ENCODE data around the gene CHCHD3. TPM values are rescaled to one million over a fixed set of nuclear protein-coding genes. Genes with fewer than 3 reads are reported as not detected.

Gene CHCHD3
- total RNA-seq, 2 donors from 2014 or later: 30.0 to 65.1 TPM

GRCh38 chr7:132773527-132773956, 308.3 kb downstream of the CHCHD3 start:
- Mint-ChIP-seq H3K36me3 (ENCODE audit: low read depth) (no peaks in the 10 kb centered on the region), H3K4me1 (peaks cover 16% of the 10 kb centered on the region), H3K9me3 (peaks cover 7% of the 10 kb centered on the region), H3K27ac (no peak overlapping the region), H3K4me3 (no peak overlapping the region), H3K27me3 (peaks cover 3% of the 10 kb centered on the region)
- peak; percentile 85 for ATAC-seq (replicated peaks)

GRCh38 chr7:132771301-132771730, 310.6 kb downstream of the CHCHD3 start:
- no peak for ATAC-seq (replicated peaks)
- Mint-ChIP-seq H3K9me3 (peaks cover 6% of the 10 kb centered on the region), H3K27me3 (peaks cover 3% of the 10 kb centered on the region), H3K27ac (peak overlapping the region; percentile 65), H3K36me3 (ENCODE audit: low read depth) (no peaks in the 10 kb centered on the region), H3K4me3 (no peak overlapping the region), H3K4me1 (peaks cover 10% of the 10 kb centered on the region)

GRCh38 chr7:132770055-132770454, 311.8 kb downstream of the CHCHD3 start:
- peaks cover 10% of the 10 kb centered on the region for H3K4me1 Mint-ChIP-seq
- H3K9me3 Mint-ChIP-seq: peaks cover 6% of the 10 kb centered on the region
- H3K36me3 Mint-ChIP-seq (ENCODE audit: low read depth): no peaks in the 10 kb centered on the region
- H3K27ac Mint-ChIP-seq: no peak overlapping the region
- peaks cover 3% of the 10 kb centered on the region for H3K27me3 Mint-ChIP-seq
- H3K4me3 Mint-ChIP-seq: no peak overlapping the region
- no peak for ATAC-seq (replicated peaks)

GRCh38 chr7:132769280-132769679, 312.6 kb downstream of the CHCHD3 start:
- no peak overlapping the region for H3K4me3 Mint-ChIP-seq
- H3K36me3 Mint-ChIP-seq (ENCODE audit: low read depth): no peaks in the 10 kb centered on the region
- H3K9me3 Mint-ChIP-seq: peaks cover 6% of the 10 kb centered on the region
- H3K27me3 Mint-ChIP-seq: peaks cover 3% of the 10 kb centered on the region
- ATAC-seq (replicated peaks): no peak
- no peak overlapping the region for H3K27ac Mint-ChIP-seq
- peaks cover 10% of the 10 kb centered on the region for H3K4me1 Mint-ChIP-seq

GRCh38 chr7:132768099-132768498, 313.8 kb downstream of the CHCHD3 start:
- H3K27me3 Mint-ChIP-seq: peaks cover 3% of the 10 kb centered on the region
- H3K4me1 Mint-ChIP-seq: peaks cover 7% of the 10 kb centered on the region
- H3K9me3 Mint-ChIP-seq: peaks cover 6% of the 10 kb centered on the region
- ATAC-seq (replicated peaks): no peak
- H3K36me3 Mint-ChIP-seq (ENCODE audit: low read depth): no peaks in the 10 kb centered on the region
- no peak overlapping the region for H3K27ac Mint-ChIP-seq
- H3K4me3 Mint-ChIP-seq: no peak overlapping the region

- Mint-ChIP-seq H3K36me3 (ENCODE audit: low read depth) (no peaks in the 10 kb centered on the region), H3K4me3 (no peak overlapping the region), H3K9me3 (peaks cover 6% of the 10 kb centered on the region), H3K27me3 (peaks cover 3% of the 10 kb centered on the region), H3K27ac (no peak overlapping the region), H3K4me1 (peaks cover 6% of the 10 kb centered on the region)
- ATAC-seq (replicated peaks): no peak
Observed at GRCh38 chr7:132767378-132767777, 314.5 kb downstream of the CHCHD3 start.

GRCh38 chr7:132766660-132767059, 315.2 kb downstream of the CHCHD3 start:
- peaks cover 6% of the 10 kb centered on the region for H3K4me1 Mint-ChIP-seq
- no peak for ATAC-seq (replicated peaks)
- no peak overlapping the region for H3K4me3 Mint-ChIP-seq
- no peak overlapping the region for H3K27ac Mint-ChIP-seq
- peaks cover 3% of the 10 kb centered on the region for H3K27me3 Mint-ChIP-seq
- H3K9me3 Mint-ChIP-seq: peaks cover 6% of the 10 kb centered on the region
- no peaks in the 10 kb centered on the region for H3K36me3 Mint-ChIP-seq (ENCODE audit: low read depth)

- no peak overlapping the region for H3K4me3 Mint-ChIP-seq
- peaks cover 3% of the 10 kb centered on the region for H3K27me3 Mint-ChIP-seq
- peaks cover 6% of the 10 kb centered on the region for H3K4me1 Mint-ChIP-seq
- no peak overlapping the region for H3K27ac Mint-ChIP-seq
- peaks cover 6% of the 10 kb centered on the region for H3K9me3 Mint-ChIP-seq
- no peaks in the 10 kb centered on the region for H3K36me3 Mint-ChIP-seq (ENCODE audit: low read depth)
- no peak for ATAC-seq (replicated peaks)
Observed at GRCh38 chr7:132765861-132766260, 316.0 kb downstream of the CHCHD3 start.

- Mint-ChIP-seq H3K4me1 (no peaks in the 10 kb centered on the region), H3K9me3 (peaks cover 3% of the 10 kb centered on the region), H3K27me3 (peaks cover 3% of the 10 kb centered on the region), H3K27ac (no peak overlapping the region), H3K4me3 (no peak overlapping the region), H3K36me3 (ENCODE audit: low read depth) (no peaks in the 10 kb centered on the region)
- no peak for ATAC-seq (replicated peaks)
Observed at GRCh38 chr7:132764762-132765161, 317.1 kb downstream of the CHCHD3 start.

- Mint-ChIP-seq H3K4me1 (no peaks in the 10 kb centered on the region), H3K4me3 (no peak overlapping the region), H3K27ac (no peak overlapping the region), H3K27me3 (no peaks in the 10 kb centered on the region), H3K9me3 (no peaks in the 10 kb centered on the region), H3K36me3 (ENCODE audit: low read depth) (no peaks in the 10 kb centered on the region)
- ATAC-seq (replicated peaks): no peak
Observed at GRCh38 chr7:132760866-132761265, 321.0 kb downstream of the CHCHD3 start.

GRCh38 chr7:132760244-132760623, 321.7 kb downstream of the CHCHD3 start:
- Mint-ChIP-seq H3K27me3 (no peaks in the 10 kb centered on the region), H3K4me3 (no peak overlapping the region), H3K9me3 (no peaks in the 10 kb centered on the region), H3K27ac (no peak overlapping the region), H3K4me1 (no peaks in the 10 kb centered on the region), H3K36me3 (ENCODE audit: low read depth) (no peaks in the 10 kb centered on the region)
- ATAC-seq (replicated peaks): no peak

GRCh38 chr7:132759482-132760243, 322.2 kb downstream of the CHCHD3 start:
- H3K4me3 Mint-ChIP-seq: no peak overlapping the region
- ATAC-seq (replicated peaks): no peak
- H3K36me3 Mint-ChIP-seq (ENCODE audit: low read depth): no peaks in the 10 kb centered on the region
- H3K4me1 Mint-ChIP-seq: no peaks in the 10 kb centered on the region
- no peaks in the 10 kb centered on the region for H3K9me3 Mint-ChIP-seq
- H3K27me3 Mint-ChIP-seq: no peaks in the 10 kb centered on the region
- H3K27ac Mint-ChIP-seq: no peak overlapping the region

GRCh38 chr7:132758986-132759385, 322.9 kb downstream of the CHCHD3 start:
- no peaks in the 10 kb centered on the region for H3K36me3 Mint-ChIP-seq (ENCODE audit: low read depth)
- H3K27me3 Mint-ChIP-seq: no peaks in the 10 kb centered on the region
- no peak overlapping the region for H3K4me3 Mint-ChIP-seq
- no peak overlapping the region for H3K27ac Mint-ChIP-seq
- H3K9me3 Mint-ChIP-seq: no peaks in the 10 kb centered on the region
- no peaks in the 10 kb centered on the region for H3K4me1 Mint-ChIP-seq
- ATAC-seq (replicated peaks): no peak

GRCh38 chr7:132757783-132758182, 324.1 kb downstream of the CHCHD3 start:
- Mint-ChIP-seq H3K9me3 (no peaks in the 10 kb centered on the region), H3K36me3 (ENCODE audit: low read depth) (no peaks in the 10 kb centered on the region), H3K4me3 (no peak overlapping the region), H3K27ac (no peak overlapping the region), H3K27me3 (no peaks in the 10 kb centered on the region), H3K4me1 (no peaks in the 10 kb centered on the region)
- no peak for ATAC-seq (replicated peaks)

- no peaks in the 10 kb centered on the region for H3K9me3 Mint-ChIP-seq
- H3K4me1 Mint-ChIP-seq: no peaks in the 10 kb centered on the region
- no peak overlapping the region for H3K4me3 Mint-ChIP-seq
- H3K27ac Mint-ChIP-seq: no peak overlapping the region
- H3K36me3 Mint-ChIP-seq (ENCODE audit: low read depth): no peaks in the 10 kb centered on the region
- H3K27me3 Mint-ChIP-seq: no peaks in the 10 kb centered on the region
- no peak for ATAC-seq (replicated peaks)
Observed at GRCh38 chr7:132756484-132756990, 325.4 kb downstream of the CHCHD3 start.
